SK-N-SH (cell line): ENCODE results near the gene MST1R. TPM values are rescaled to one million over a fixed set of nuclear protein-coding genes. Genes with fewer than 3 reads are reported as not detected.

Experiments
- CTCF ChIA-PET: fragments of 300-600, 350-600 bp; formaldehyde crosslinking; extraction: SDS; loops from one replicate; lab custom pipeline; 2021; lab: Yijun Ruan, JAX
- POLR2A ChIA-PET: fragments of 350-600 bp; sonication (Branson Sonifier 250); formaldehyde crosslinking; extraction: SDS; loops from one replicate; lab custom pipeline; 2020; ENCODE audit warnings: antibody characterized with exemption, inconsistent platforms; lab: Yijun Ruan, JAX
- DNase-seq: peaks from one replicate; pipeline ENCODE4 v3.0.0; 2012
- H2AFZ ChIP-seq: fragments of 200-600 bp; sonication (generic); 2 replicates; pipeline ENCODE4 v1.8.1; 2016; ENCODE audit warnings: antibody characterized with exemption, mild to moderate bottlenecking, low read depth
- H3F3A ChIP-seq: fragments of 200-600 bp; sonication (generic); replicated peaks from 2 replicates; pipeline ENCODE3; 2016; ENCODE audit warnings: antibody characterized with exemption, mild to moderate bottlenecking; ENCODE audit not compliant: insufficient read depth
- H3K27ac ChIP-seq, 2 experiments: fragments of 200-500 bp in 1 of 2; fragments of 200-600 bp in 1 of 2; sonication (Bioruptor generic) in 1 of 2; sonication (generic), shearing (Covaris generic) in 1 of 2; 2 replicates each; pipeline versions ENCODE4 v1.5.1 to v1.6.1; 2014 to 2016; ENCODE audit warnings: low read depth in 2 of 2, inconsistent platforms in 1 of 2, low read length in 1 of 2, mild to moderate bottlenecking in 1 of 2, mixed read lengths in 1 of 2
- H3K27me3 ChIP-seq: fragments of 200-600 bp; sonication (generic), shearing (Covaris generic); 2 replicates; pipeline ENCODE4 v1.6.1; 2016; ENCODE audit warnings: mixed run types; ENCODE audit not compliant: insufficient read depth
- H3K36me3 ChIP-seq, 2 experiments: fragments of 200-500 bp in 1 of 2; fragments of 200-600 bp in 1 of 2; sonication (Bioruptor generic) in 1 of 2; sonication (generic) in 1 of 2; replicated peaks in 1 of 2; 2 replicates each; pipeline versions ENCODE3 to v1.5.1; 2014 to 2016; ENCODE audit warnings: low read length in 1 of 2, mild to moderate bottlenecking in 1 of 2; ENCODE audit not compliant: insufficient read depth in 2 of 2, control insufficient read depth in 1 of 2
- H3K4me1 ChIP-seq, 2 experiments: fragments of 200-500 bp in 1 of 2; fragments of 200-600 bp in 1 of 2; sonication (Bioruptor generic) in 1 of 2; sonication (generic), shearing (Covaris generic) in 1 of 2; 2 replicates each; pipeline versions ENCODE4 v1.5.1 to v1.6.1; 2014 to 2016; ENCODE audit warnings: low read depth in 1 of 2, low read length in 1 of 2, mixed run types in 1 of 2; ENCODE audit not compliant: insufficient read depth in 2 of 2, control insufficient read depth in 1 of 2
- H3K4me2 ChIP-seq: fragments of 200-600 bp; sonication (generic), shearing (Covaris generic); 2 replicates; pipeline ENCODE4 v1.6.1; 2017; ENCODE audit warnings: mixed run types
- H3K4me3 ChIP-seq, 2 experiments: fragments of 200-500 bp in 1 of 2; fragments of 200-600 bp in 1 of 2; sonication (Bioruptor generic) in 1 of 2; sonication (generic), shearing (Covaris generic) in 1 of 2; 2 replicates each; pipeline versions ENCODE4 v1.5.1 to v1.8.1; 2014 to 2016; ENCODE audit warnings: low read depth in 2 of 2, inconsistent platforms in 1 of 2, low read length in 1 of 2, mild to moderate bottlenecking in 1 of 2, mixed read lengths in 1 of 2, moderate library complexity in 1 of 2
- H3K79me2 ChIP-seq: fragments of 200-600 bp; sonication (generic); 2 replicates; pipeline ENCODE4 v1.8.1; 2017; ENCODE audit warnings: mild to moderate bottlenecking; ENCODE audit not compliant: insufficient read depth
- H3K9ac ChIP-seq: fragments of 200-600 bp; sonication (generic); 2 replicates; pipeline ENCODE4 v1.6.1; 2017; ENCODE audit warnings: mixed run types
- H3K9me2 ChIP-seq: fragments of 200-600 bp; sonication (generic); 2 replicates; pipeline ENCODE4 v1.6.1; 2017; ENCODE audit warnings: mixed run types
- H3K9me3 ChIP-seq: fragments of 200-600 bp; sonication (generic); 2 replicates; pipeline ENCODE4 v1.6.1; 2017; ENCODE audit warnings: mixed run types, mild to moderate bottlenecking, moderate library complexity
- H4K20me1 ChIP-seq: fragments of 200-600 bp; sonication (generic); 2 replicates; pipeline ENCODE4 v1.6.1; 2017; ENCODE audit warnings: mild to moderate bottlenecking, mixed run types; ENCODE audit not compliant: insufficient read depth
- ELF1 ChIP-seq: IDR thresholded peaks from 2 replicates; pipeline ENCODE4 v1.4.0; 2012
- EZH2phosphoT487 ChIP-seq: fragments of 200-600 bp; sonication (generic); IDR thresholded peaks from 2 replicates; pipeline ENCODE4 v1.6.1; 2017; ENCODE audit warnings: low read depth, mixed run types, mild to moderate bottlenecking, antibody characterized with exemption, moderate library complexity, borderline replicate concordance
- FOXJ3 ChIP-seq: sonication (generic); formaldehyde crosslinking; IDR thresholded peaks from 2 replicates; pipeline ENCODE4 v1.5.1; 2020; ENCODE audit warnings: mild to moderate bottlenecking, missing genetic modification reagents
- GABPA ChIP-seq: IDR thresholded peaks from 2 replicates; pipeline ENCODE4 v1.4.0; 2012; ENCODE audit warnings: low read depth, mild to moderate bottlenecking
- IRF3 ChIP-seq: fragments of 150-350 bp; IDR thresholded peaks from 2 replicates; pipeline ENCODE4 v1.6.1; 2016; ENCODE audit warnings: mild to moderate bottlenecking, low read depth, low read length
- JUND ChIP-seq: IDR thresholded peaks from 2 replicates; pipeline ENCODE4 v1.4.0; 2012
- MEF2A ChIP-seq: IDR thresholded peaks from 2 replicates; pipeline ENCODE4 v1.4.0; 2012; ENCODE audit warnings: low read depth, borderline replicate concordance
- MXI1 ChIP-seq: IDR thresholded peaks from 2 replicates; pipeline ENCODE4 v1.6.1; 2012; ENCODE audit warnings: mild to moderate bottlenecking, low read depth, low read length, improper control_type of control experiment
- NFIC ChIP-seq: IDR thresholded peaks from 2 replicates; pipeline ENCODE4 v1.4.0; 2012; ENCODE audit warnings: borderline replicate concordance
- NRF1 ChIP-seq: IDR thresholded peaks from 2 replicates; pipeline ENCODE4 v1.6.1; 2012; ENCODE audit warnings: low read depth, mild to moderate bottlenecking, low read length
- PBX3 ChIP-seq: IDR thresholded peaks from 2 replicates; pipeline ENCODE4; 2012
- RAD21 ChIP-seq: IDR thresholded peaks from 2 replicates; pipeline ENCODE4 v1.6.1; 2012; ENCODE audit warnings: mild to moderate bottlenecking, low read length
- RCOR1 ChIP-seq: fragments of 150-350 bp; IDR thresholded peaks from 2 replicates; pipeline ENCODE4 v1.6.1; 2017; ENCODE audit warnings: antibody characterized with exemption, low read length
- REST ChIP-seq: IDR thresholded peaks from 2 replicates; pipeline ENCODE4 v1.6.1; 2012; ENCODE audit warnings: mild to moderate bottlenecking, low read depth, low read length, moderate library complexity
- RXRA ChIP-seq: IDR thresholded peaks from 2 replicates; pipeline ENCODE4 v1.4.0; 2012; ENCODE audit warnings: low read depth, mild to moderate bottlenecking, borderline replicate concordance
- SMC3 ChIP-seq: IDR thresholded peaks from 2 replicates; pipeline ENCODE4 v1.6.1; 2012; ENCODE audit warnings: low read depth, low read length, improper control_type of control experiment
- TEAD4 ChIP-seq: IDR thresholded peaks from 2 replicates; pipeline ENCODE4 v1.4.0; 2012; ENCODE audit warnings: mild to moderate bottlenecking, borderline replicate concordance; ENCODE audit not compliant: insufficient read depth
- USF1 ChIP-seq: IDR thresholded peaks from 2 replicates; pipeline ENCODE4 v1.4.0; 2012; ENCODE audit warnings: low read depth, borderline replicate concordance
- USF2 ChIP-seq: fragments of 150-350 bp; IDR thresholded peaks from 2 replicates; pipeline ENCODE4 v1.6.1; 2017; ENCODE audit warnings: antibody characterized with exemption, low read length, low read depth, borderline replicate concordance
- YY1 ChIP-seq: IDR thresholded peaks from 2 replicates; pipeline ENCODE4 v1.4.0; 2012; ENCODE audit warnings: low read depth, mild to moderate bottlenecking
- WGBS: methylation state at CpG from one replicate; pipeline ENCODE4 v1.1.6; 2017; ENCODE audit warnings: low lambda C conversion rate; 5-methylcytosine and 5-hydroxymethylcytosine counted together
- polyA plus RNA-seq, 3 experiments: library from polyadenylated mRNA; depleted of rRNA; stranded (reverse); fragments of >200 nt; gene quantifications; 2 replicates each; pipeline ENCODE4 v1.2.3, GENCODE V29; 2012

Gene MST1R
- polyA plus RNA-seq, 1 of the 3 experiments (the other 2 are of a cell fraction), result 0.23 TPM

GRCh38 chr3:49889296-49889695 is 14.4 kb downstream of the MST1R start:
- ChIA-PET POLR2A (no interaction called here), CTCF (interaction anchor here (0.7 to 1.6 kb wide), 4 partner anchors 11 to 348 kb away, joined by 3 to 5 read pairs (median 5); no protein-coding TSS in a partner anchor)
- H3F3A ChIP-seq, result no peaks in the 10 kb centered on the region
- H3K9me2 ChIP-seq, result no peaks in the 10 kb centered on the region
- no peaks in the 10 kb centered on the region for H3K27me3 ChIP-seq
- no peak overlapping the region for H2AFZ ChIP-seq
- no peak overlapping the region for H3K4me2 ChIP-seq
- H3K79me2 ChIP-seq, result no peaks in the 10 kb centered on the region
- H3K9ac ChIP-seq, result no peak overlapping the region
- H3K4me1 ChIP-seq, result no peaks in the 10 kb centered on the region
- H3K36me3 ChIP-seq, result no peaks in the 10 kb centered on the region
- H3K4me3 ChIP-seq, result no peak overlapping the region
- H4K20me1 ChIP-seq, result no peaks in the 10 kb centered on the region
- DNase-seq, result no peak
- no peak for TF ChIP-seq NRF1
- TF ChIP-seq, all 33 proteins: peak for 0
- H3K27ac ChIP-seq, result no peak overlapping the region
- 80% methylated on average over 10 of the region's 10 CpGs for WGBS
- no peaks in the 10 kb centered on the region for H3K9me3 ChIP-seq

- no peaks in the 10 kb centered on the region for H3K36me3 ChIP-seq
- no peaks in the 10 kb centered on the region for H3K27me3 ChIP-seq
- no peaks in the 10 kb centered on the region for H4K20me1 ChIP-seq
- ChIA-PET CTCF (interaction anchor here (0.8 to 1.6 kb wide), 3 partner anchors 19 to 84 kb away, joined by 3 to 4 read pairs (median 3); partner anchors contain the start of genes INKA1 and MON1A), POLR2A (no interaction called here)
- H2AFZ ChIP-seq, result no peak overlapping the region
- no peak overlapping the region for H3K4me3 ChIP-seq
- no peak overlapping the region for H3K4me2 ChIP-seq
- no peaks in the 10 kb centered on the region for H3K79me2 ChIP-seq
- TF ChIP-seq IRF3 (no peak), YY1 (no peak), PBX3 (no peak), MXI1 (no peak), SMC3 (no peak), USF2 (no peak), RXRA (no peak), RCOR1 (no peak), TEAD4 (no peak), RAD21 (no peak), NFIC (no peak), JUND (no peak), EZH2phosphoT487 (no peak), ELF1 (no peak), USF1 (no peak), NRF1 (no peak), FOXJ3 (CRISPR knock-in tag) (no peak), GABPA (no peak), REST (no peak), MEF2A (no peak)
- H3K4me1 ChIP-seq, result no peaks in the 10 kb centered on the region
- DNase-seq, result no peak
- H3K27ac ChIP-seq, result no peak overlapping the region
- no peaks in the 10 kb centered on the region for H3F3A ChIP-seq
- H3K9me2 ChIP-seq, result no peaks in the 10 kb centered on the region
- H3K9me3 ChIP-seq, result no peaks in the 10 kb centered on the region
- no peak overlapping the region for H3K9ac ChIP-seq
Observed at GRCh38 chr3:49886922-49887265, 16.8 kb downstream of the MST1R start.
